Endothelial cell of umbilical vein (primary cell): ENCODE results near the gene IKZF5. TPM values are rescaled to one million over a fixed set of nuclear protein-coding genes. Genes with fewer than 3 reads are reported as not detected.

ENCODE experiments used
- BruUV-seq: library from RNA; stranded (reverse); fragments of 400-500 nt; replicated peaks from 2 replicates; lab custom pipeline; 2021; lab: Mats Ljungman, UMichigan
- CTCF ChIA-PET: fragments of 300-600, 350-600 bp; sonication (Branson Sonifier 250); formaldehyde crosslinking; loops from one replicate; lab custom pipeline; 2021; ENCODE audit warnings: antibody characterized with exemption, inconsistent platforms; lab: Charles Lee
- POLR2A ChIA-PET: fragments of 300-600, 350-600 bp; sonication (Branson Sonifier 250); formaldehyde crosslinking; loops from one replicate; lab custom pipeline; 2021; ENCODE audit warnings: antibody characterized with exemption, inconsistent platforms; lab: Charles Lee
- DNase-seq: peaks from one replicate; pipeline ENCODE4 v3.0.0-alpha.2; 2011; ENCODE audit warnings: low read depth, low spot score
- FAIRE-seq: peaks from 2 replicates; lab custom pipeline; 2011; peaks lifted over from hg19 to GRCh38; lab: Jason Lieb, UNC
- H2AFZ ChIP-seq: 2 replicates; pipeline ENCODE4 v1.6.0; 2012; ENCODE audit warnings: low read depth, low read length, control low read depth, inconsistent platforms
- H3K27ac ChIP-seq: 2 replicates; pipeline ENCODE4 v1.5.1; 2011; ENCODE audit warnings: low read depth, mild to moderate bottlenecking, control low read depth, low read length, moderate library complexity; ENCODE audit not compliant: insufficient read depth
- H3K27me3 ChIP-seq, 2 experiments: 2 replicates each; pipeline versions ENCODE4 v1.6.0 to v1.6.1; 2011; ENCODE audit warnings: low read length in 2 of 2, mixed read lengths in 1 of 2; ENCODE audit not compliant: control insufficient read depth in 2 of 2, insufficient read depth in 2 of 2
- H3K36me3 ChIP-seq, 2 experiments: 2 replicates in 1 of 2; 3 replicates in 1 of 2; pipeline ENCODE4 v1.5.1; 2011; ENCODE audit warnings: low read length in 2 of 2, mild to moderate bottlenecking in 1 of 2, moderate library complexity in 1 of 2; ENCODE audit not compliant: control insufficient read depth in 2 of 2, insufficient read depth in 2 of 2; ENCODE audit errors: extremely low read depth in 1 of 2
- H3K4me1 ChIP-seq: 3 replicates; pipeline ENCODE4 v1.5.1; 2011; ENCODE audit warnings: mild to moderate bottlenecking, low read length; ENCODE audit not compliant: control insufficient read depth, insufficient read depth; ENCODE audit errors: extremely low read depth
- H3K4me2 ChIP-seq: 2 replicates; pipeline ENCODE4 v1.6.1; 2011; ENCODE audit warnings: low read length, control low read depth, mixed read lengths; ENCODE audit not compliant: insufficient read depth
- H3K4me3 ChIP-seq, 3 experiments: fragments of 200-600 bp in 1 of 3; sonication (generic), shearing (Covaris generic) in 1 of 3; replicated peaks in 1 of 3; 2 replicates each; pipeline ENCODE4 v1.5.1; 2011 to 2016; ENCODE audit warnings: control low read depth in 3 of 3, low read length in 3 of 3, mild to moderate bottlenecking in 2 of 3, inconsistent platforms in 1 of 3, low read depth in 1 of 3, moderate library complexity in 1 of 3; ENCODE audit not compliant: insufficient read depth in 1 of 3
- H3K79me2 ChIP-seq: 2 replicates; pipeline ENCODE4 v1.6.0; 2012; ENCODE audit warnings: low read length, inconsistent platforms; ENCODE audit not compliant: control insufficient read depth, insufficient read depth
- H3K9ac ChIP-seq: replicated peaks from 2 replicates; pipeline ENCODE3; 2011; ENCODE audit warnings: low read length, control low read depth; ENCODE audit not compliant: insufficient read depth; ENCODE audit errors: extremely low read depth
- H3K9me1 ChIP-seq: replicated peaks from 3 replicates; pipeline ENCODE4 v1.6.0; 2011; ENCODE audit warnings: mild to moderate bottlenecking, low read length; ENCODE audit not compliant: control insufficient read depth, insufficient read depth; ENCODE audit errors: extremely low read depth
- H3K9me3 ChIP-seq: replicated peaks from 2 replicates; pipeline ENCODE4 v1.5.1; 2012; ENCODE audit warnings: low read length, inconsistent platforms; ENCODE audit not compliant: control insufficient read depth, insufficient read depth
- H4K20me1 ChIP-seq: replicated peaks from 2 replicates; pipeline ENCODE3; 2011; ENCODE audit warnings: mild to moderate bottlenecking, low read length; ENCODE audit not compliant: control insufficient read depth, insufficient read depth; ENCODE audit errors: extremely low read depth
- EZH2 ChIP-seq: IDR thresholded peaks from 2 replicates; pipeline ENCODE4 v1.6.1; 2012; ENCODE audit warnings: borderline replicate concordance, low read depth, mild to moderate bottlenecking, moderate library complexity, low read length, inconsistent platforms; ENCODE audit not compliant: severe bottlenecking
- FOS ChIP-seq: IDR thresholded peaks from 2 replicates; pipeline ENCODE4 v1.6.1; 2011; ENCODE audit warnings: mild to moderate bottlenecking, low read length, moderate library complexity, borderline replicate concordance; ENCODE audit not compliant: insufficient read depth
- GATA2 ChIP-seq: IDR thresholded peaks from 2 replicates; pipeline ENCODE4 v1.7.0; 2011; ENCODE audit warnings: low read depth, mild to moderate bottlenecking, moderate library complexity, mixed read lengths, low read length; ENCODE audit not compliant: insufficient read length, insufficient read depth
- JUN ChIP-seq: IDR thresholded peaks from 2 replicates; pipeline ENCODE4 v1.6.1; 2011; ENCODE audit warnings: borderline replicate concordance, low read depth; ENCODE audit not compliant: insufficient read length, insufficient read depth
- MYC ChIP-seq: IDR thresholded peaks from one replicate; pipeline ENCODE4 v1.6.1; 2011; ENCODE audit warnings: mild to moderate bottlenecking, low read depth, low read length
- POLR2A ChIP-seq: IDR thresholded peaks from 2 replicates; pipeline ENCODE4 v1.6.1; 2012; ENCODE audit warnings: low read depth, mild to moderate bottlenecking, control low read depth, low read length
- POLR2AphosphoS5 ChIP-seq: IDR thresholded peaks from 2 replicates; pipeline ENCODE4 v1.6.1; 2012; ENCODE audit warnings: low read depth, mild to moderate bottlenecking, control low read depth, low read length, moderate library complexity; ENCODE audit not compliant: insufficient read depth
- dilution Hi-C: fragments of 300-500 bp; cut with MboI; formaldehyde crosslinking; loops from one replicate; pipeline ENCODE4 v1.15.0; 2019; ENCODE audit warnings: low sequenced_read_pairs; ENCODE audit not compliant: extremely low pct_ligation_motif_present
- intact Hi-C: fragments of 100-400 bp; cut with micrococcal nuclease; formaldehyde crosslinking; loops from one replicate; pipeline ENCODE4 v1.10.0; 2022
- polyA plus RNA-seq, 4 experiments: library from polyadenylated mRNA; depleted of rRNA in 3 of 4; stranded (reverse) in 3 of 4; unstranded in 1 of 4; fragments of >200 nt; gene quantifications; 2 replicates each; pipeline versions ENCODE4 v1.2.1 to v1.2.3, GENCODE V29; 2011 to 2012; ENCODE audit warnings: missing spikeins in 1 of 4
- total RNA-seq: library from RNA; stranded (reverse); gene quantifications from 2 replicates; pipeline ENCODE4 v1.2.3, GENCODE V29; 2021
- TF ChIP-seq, protein P1 (sequence below), 2 donors: IDR thresholded peaks; 1 replicate in 1 of 2; 2 replicates in 1 of 2; pipeline ENCODE4 v1.5.1; 2011; ENCODE audit warnings: low read length in 2 of 2, mild to moderate bottlenecking in 2 of 2, moderate library complexity in 2 of 2, control low read depth in 1 of 2, inconsistent platforms in 1 of 2, low read depth in 1 of 2; ENCODE audit not compliant: insufficient read depth in 1 of 2; ENCODE audit errors: extremely low read depth in 1 of 2
- TF ChIP-seq, protein P2 (sequence below): IDR thresholded peaks from 2 replicates; pipeline ENCODE4 v1.6.1; 2011; ENCODE audit not compliant: insufficient read depth, insufficient read length

Gene IKZF5
- total and polyA plus RNA-seq, 2 donors (not counting 3 experiments of a cell fraction or from before 2014, with no cell fraction given), result 7.1 to 10.3 TPM

DNA sequence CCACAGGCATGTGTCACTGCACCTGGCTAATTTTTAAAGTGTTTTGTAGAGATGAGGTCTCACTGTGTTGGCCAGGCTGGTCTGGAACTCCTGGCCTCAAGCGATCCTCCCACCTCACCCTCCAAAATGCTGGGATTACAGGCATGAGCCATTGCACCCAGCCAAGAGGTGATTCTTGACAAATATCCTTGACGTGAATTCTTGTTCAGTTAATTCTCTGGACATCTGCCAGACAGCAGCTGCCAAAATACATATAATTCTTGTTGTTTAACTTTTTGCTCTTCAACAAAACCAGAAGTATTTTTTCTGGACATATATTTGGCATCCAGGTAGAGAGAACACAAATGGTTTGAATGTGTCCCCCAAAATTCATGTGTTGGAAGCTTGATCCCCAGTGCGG is 3.4 kb upstream of the IKZF5 start:
- no peaks in the 10 kb centered on the region for H4K20me1 ChIP-seq
- no peak for FAIRE-seq
- H3K4me3 ChIP-seq, result no peak overlapping the region
- H3K9me1 ChIP-seq, result no peaks in the 10 kb centered on the region
- BruUV-seq, result no TSS peak
- POLR2A ChIA-PET, result no interaction called here
- H3K9me3 ChIP-seq, result no peaks in the 10 kb centered on the region
- no peak for TF ChIP-seq POLR2A
- H2AFZ ChIP-seq, result no peak overlapping the region
- no peaks in the 10 kb centered on the region for H3K27me3 ChIP-seq
- dilution Hi-C loops, result no loop called here
- CTCF ChIA-PET, result interaction anchor here (4.5 kb wide), 1 partner anchor 10 kb away, joined by 35 read pairs; no protein-coding TSS in a partner anchor
- intact Hi-C loops, result no loop called here
- no peak overlapping the region for H3K4me2 ChIP-seq
- no peaks in the 10 kb centered on the region for H3K36me3 ChIP-seq
- peaks cover 15% of the 10 kb centered on the region for H3K79me2 ChIP-seq
- peaks cover 15% of the 10 kb centered on the region for H3K4me1 ChIP-seq
- no peak overlapping the region for H3K27ac ChIP-seq
- H3K9ac ChIP-seq, result no peak overlapping the region
- DNase-seq, result no peak

DNA sequence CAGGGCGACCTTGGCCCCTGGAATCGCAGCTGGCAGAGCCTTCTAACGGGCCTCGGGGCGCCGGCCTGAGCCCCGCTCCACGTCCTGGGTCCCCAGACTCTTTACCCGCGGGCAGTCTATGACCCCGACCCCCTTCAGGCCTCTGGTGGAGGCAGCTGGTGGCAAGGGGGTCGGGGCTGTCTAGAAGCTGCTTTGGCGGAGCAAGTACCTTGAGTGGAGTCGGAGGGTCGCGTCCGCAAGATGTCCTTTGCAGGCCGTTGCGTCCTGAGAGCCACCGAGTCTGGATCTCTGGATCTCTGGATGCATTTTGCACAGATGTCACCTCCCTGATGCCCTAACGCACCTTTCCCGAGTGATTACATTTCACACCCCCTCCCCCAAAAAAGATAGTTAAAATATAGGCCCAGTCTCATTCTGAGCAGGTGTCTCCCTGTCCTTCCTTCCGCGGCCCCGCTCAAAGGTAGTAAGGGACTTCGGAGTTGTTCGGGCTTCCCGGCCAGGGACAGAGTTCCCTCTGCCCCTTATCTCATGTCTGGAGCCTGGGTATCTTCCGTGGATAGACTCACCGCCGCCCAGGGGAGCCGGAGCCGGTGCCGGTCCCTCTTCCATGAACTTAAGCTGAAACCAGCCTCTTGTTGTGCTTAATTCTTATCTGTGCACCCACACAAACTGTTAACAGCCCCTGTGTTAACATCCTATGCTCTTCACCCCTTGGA is 668 bp upstream of the IKZF5 start:
- peaks cover 17% of the 10 kb centered on the region for H3K4me1 ChIP-seq
- ChIA-PET POLR2A (interaction anchor here (1.6 kb wide), 1 partner anchor 145 kb away, joined by 4 read pairs; the partner anchor contains the start of gene BUB3), CTCF (interaction anchor here (1.2 to 4.5 kb wide), 4 partner anchors 12 to 361 kb away, joined by 3 to 35 read pairs (median 16); partner anchors contain the start of gene PSTK)
- H3K9ac ChIP-seq, result peak overlapping the region; percentile 71
- intact Hi-C loops (loop anchor here (1.0 to 10.0 kb wide), 4 partner anchors 12 to 1596 kb away; partner anchors contain the start of gene FAM24B), dilution Hi-C loops (no loop called here)
- no peaks in the 10 kb centered on the region for H3K27me3 ChIP-seq
- no peaks in the 10 kb centered on the region for H3K9me3 ChIP-seq
- DNase-seq (peak; percentile 19), FAIRE-seq (no peak)
- H3K79me2 ChIP-seq, result peaks cover 41% of the 10 kb centered on the region
- H3K4me2 ChIP-seq, result peak overlapping the region; percentile 84
- peak overlapping the region; percentile 94 for H2AFZ ChIP-seq
- H3K36me3 ChIP-seq, result peaks cover 0 to 2% of the 10 kb centered on the region in 2 experiments
- H3K9me1 ChIP-seq, result no peaks in the 10 kb centered on the region
- TF ChIP-seq FOS (no peak), JUN (no peak), GATA2 (no peak), EZH2 (no peak), POLR2A (no peak), POLR2AphosphoS5 (no peak), MYC (no peak)
- TF ChIP-seq, protein P1, sequence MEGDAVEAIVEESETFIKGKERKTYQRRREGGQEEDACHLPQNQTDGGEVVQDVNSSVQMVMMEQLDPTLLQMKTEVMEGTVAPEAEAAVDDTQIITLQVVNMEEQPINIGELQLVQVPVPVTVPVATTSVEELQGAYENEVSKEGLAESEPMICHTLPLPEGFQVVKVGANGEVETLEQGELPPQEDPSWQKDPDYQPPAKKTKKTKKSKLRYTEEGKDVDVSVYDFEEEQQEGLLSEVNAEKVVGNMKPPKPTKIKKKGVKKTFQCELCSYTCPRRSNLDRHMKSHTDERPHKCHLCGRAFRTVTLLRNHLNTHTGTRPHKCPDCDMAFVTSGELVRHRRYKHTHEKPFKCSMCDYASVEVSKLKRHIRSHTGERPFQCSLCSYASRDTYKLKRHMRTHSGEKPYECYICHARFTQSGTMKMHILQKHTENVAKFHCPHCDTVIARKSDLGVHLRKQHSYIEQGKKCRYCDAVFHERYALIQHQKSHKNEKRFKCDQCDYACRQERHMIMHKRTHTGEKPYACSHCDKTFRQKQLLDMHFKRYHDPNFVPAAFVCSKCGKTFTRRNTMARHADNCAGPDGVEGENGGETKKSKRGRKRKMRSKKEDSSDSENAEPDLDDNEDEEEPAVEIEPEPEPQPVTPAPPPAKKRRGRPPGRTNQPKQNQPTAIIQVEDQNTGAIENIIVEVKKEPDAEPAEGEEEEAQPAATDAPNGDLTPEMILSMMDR (IDR thresholded peaks at IDR 0.05; ENCODE audit: extremely low read depth in 1 of 2, insufficient read depth in 1 of 2, low read depth in 1 of 2, low read length in 2 of 2), result no peak
- TF ChIP-seq, protein P2, sequence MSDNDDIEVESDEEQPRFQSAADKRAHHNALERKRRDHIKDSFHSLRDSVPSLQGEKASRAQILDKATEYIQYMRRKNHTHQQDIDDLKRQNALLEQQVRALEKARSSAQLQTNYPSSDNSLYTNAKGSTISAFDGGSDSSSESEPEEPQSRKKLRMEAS, result no peak
- H4K20me1 ChIP-seq, result peaks cover 2% of the 10 kb centered on the region
- peak overlapping the region; percentile 25 for H3K27ac ChIP-seq
- H3K4me3 ChIP-seq, result peak overlapping the region; percentile 63 to 76 (median 75)
- TSS peak; percentile 34 for BruUV-seq
